Measurements from ENCODE around the gene CAPN10. TPM values are rescaled to one million over a fixed set of nuclear protein-coding genes. Genes with fewer than 3 reads are reported as not detected.

The CAPN10 gene
- polyA plus RNA-seq, 1 experiment: 5.6 TPM

GRCh38 chr2:240644859-240645301, 58.3 kb downstream of the CAPN10 start:
- TF ChIP-seq, protein P1, sequence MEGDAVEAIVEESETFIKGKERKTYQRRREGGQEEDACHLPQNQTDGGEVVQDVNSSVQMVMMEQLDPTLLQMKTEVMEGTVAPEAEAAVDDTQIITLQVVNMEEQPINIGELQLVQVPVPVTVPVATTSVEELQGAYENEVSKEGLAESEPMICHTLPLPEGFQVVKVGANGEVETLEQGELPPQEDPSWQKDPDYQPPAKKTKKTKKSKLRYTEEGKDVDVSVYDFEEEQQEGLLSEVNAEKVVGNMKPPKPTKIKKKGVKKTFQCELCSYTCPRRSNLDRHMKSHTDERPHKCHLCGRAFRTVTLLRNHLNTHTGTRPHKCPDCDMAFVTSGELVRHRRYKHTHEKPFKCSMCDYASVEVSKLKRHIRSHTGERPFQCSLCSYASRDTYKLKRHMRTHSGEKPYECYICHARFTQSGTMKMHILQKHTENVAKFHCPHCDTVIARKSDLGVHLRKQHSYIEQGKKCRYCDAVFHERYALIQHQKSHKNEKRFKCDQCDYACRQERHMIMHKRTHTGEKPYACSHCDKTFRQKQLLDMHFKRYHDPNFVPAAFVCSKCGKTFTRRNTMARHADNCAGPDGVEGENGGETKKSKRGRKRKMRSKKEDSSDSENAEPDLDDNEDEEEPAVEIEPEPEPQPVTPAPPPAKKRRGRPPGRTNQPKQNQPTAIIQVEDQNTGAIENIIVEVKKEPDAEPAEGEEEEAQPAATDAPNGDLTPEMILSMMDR (IDR thresholded peaks at IDR 0.05; ENCODE audit: low read depth, low read length): no peak

DNA sequence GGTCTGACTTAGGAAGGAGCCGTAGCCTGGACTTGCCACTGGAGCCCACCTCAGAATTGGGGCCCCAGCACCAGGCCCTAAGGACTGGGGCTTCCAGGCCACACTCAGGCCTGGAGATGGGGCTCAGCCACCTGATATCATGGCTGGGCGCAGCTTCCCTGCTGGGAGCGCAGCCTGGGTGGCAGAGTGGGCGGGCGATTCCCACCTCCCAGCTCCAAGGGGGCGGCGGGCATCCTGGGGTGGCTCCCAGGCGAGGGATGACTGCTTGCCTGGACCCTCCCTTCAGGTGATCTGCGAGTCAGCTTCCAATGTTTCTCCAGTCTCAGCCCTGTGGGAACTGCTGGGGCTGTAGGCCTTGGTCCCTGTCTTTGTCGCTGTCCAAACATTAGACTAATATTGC, 58.8 kb downstream of the CAPN10 start:
- TF ChIP-seq, protein P1 (IDR thresholded peaks at IDR 0.05; ENCODE audit: low read depth, low read length): no peak
- Histone ChIP-seq H3K9me3 (ENCODE audit: control insufficient read depth, insufficient read depth, low read length) (peaks cover 2% of the 10 kb centered on the region; the same call in 1 of the 2 replicates), H3K27me3 (ENCODE audit: control insufficient read depth, insufficient read depth, low read length) (peaks cover 39% of the 10 kb centered on the region), H3K27ac (ENCODE audit: low read depth, low read length) (no peak overlapping the region), H3K4me3 (ENCODE audit: low read depth, low read length) (no peak overlapping the region)
- ChIA-PET CTCF (no interaction called here), POLR2A (no interaction called here)
- DNase-seq (ENCODE audit: low read depth, low spot score): no peak

More at GRCh38 chr2:240644859-240645301, 58.3 kb downstream of the CAPN10 start:
- Histone ChIP-seq H3K27ac (ENCODE audit: low read depth, low read length) (no peak overlapping the region), H3K9me3 (ENCODE audit: control insufficient read depth, insufficient read depth, low read length) (peaks cover 2% of the 10 kb centered on the region; the same call in 1 of the 2 replicates), H3K27me3 (ENCODE audit: control insufficient read depth, insufficient read depth, low read length) (peaks cover 39% of the 10 kb centered on the region), H3K4me3 (ENCODE audit: low read depth, low read length) (no peak overlapping the region)
- no peak for DNase-seq (ENCODE audit: low read depth, low spot score)
- POLR2A ChIA-PET: no interaction called here
- CTCF ChIA-PET: no interaction called here

DNA sequence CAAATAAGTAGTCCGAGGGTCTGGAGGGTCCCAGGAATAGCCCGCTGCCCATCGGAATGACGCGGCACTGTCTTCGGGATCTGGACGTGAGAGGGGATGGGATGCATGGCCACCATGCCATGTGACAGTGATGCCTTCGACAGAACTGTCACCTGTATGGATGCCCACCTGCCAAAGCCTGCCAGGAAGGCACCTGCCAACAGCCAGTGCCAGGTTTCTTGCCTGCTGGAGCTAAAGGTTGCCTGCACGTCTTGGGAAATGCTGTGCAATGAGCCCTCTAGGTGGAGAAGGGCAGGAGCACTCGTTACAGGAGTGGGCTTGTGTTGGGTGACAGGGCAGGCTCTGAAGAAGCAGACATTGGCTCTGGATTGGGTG, 59.3 kb downstream of the CAPN10 start:
- Histone ChIP-seq H3K4me3 (ENCODE audit: low read depth, low read length) (no peak overlapping the region), H3K27ac (ENCODE audit: low read depth, low read length) (no peak overlapping the region), H3K27me3 (ENCODE audit: control insufficient read depth, insufficient read depth, low read length) (peaks cover 39% of the 10 kb centered on the region), H3K9me3 (ENCODE audit: control insufficient read depth, insufficient read depth, low read length) (peaks cover 2% of the 10 kb centered on the region; the same call in 1 of the 2 replicates)
- CTCF ChIA-PET: no interaction called here
- DNase-seq (ENCODE audit: low read depth, low spot score): no peak
- TF ChIP-seq, protein P1 (IDR thresholded peaks at IDR 0.05; ENCODE audit: low read depth, low read length): no peak
- POLR2A ChIA-PET: no interaction called here

DNA sequence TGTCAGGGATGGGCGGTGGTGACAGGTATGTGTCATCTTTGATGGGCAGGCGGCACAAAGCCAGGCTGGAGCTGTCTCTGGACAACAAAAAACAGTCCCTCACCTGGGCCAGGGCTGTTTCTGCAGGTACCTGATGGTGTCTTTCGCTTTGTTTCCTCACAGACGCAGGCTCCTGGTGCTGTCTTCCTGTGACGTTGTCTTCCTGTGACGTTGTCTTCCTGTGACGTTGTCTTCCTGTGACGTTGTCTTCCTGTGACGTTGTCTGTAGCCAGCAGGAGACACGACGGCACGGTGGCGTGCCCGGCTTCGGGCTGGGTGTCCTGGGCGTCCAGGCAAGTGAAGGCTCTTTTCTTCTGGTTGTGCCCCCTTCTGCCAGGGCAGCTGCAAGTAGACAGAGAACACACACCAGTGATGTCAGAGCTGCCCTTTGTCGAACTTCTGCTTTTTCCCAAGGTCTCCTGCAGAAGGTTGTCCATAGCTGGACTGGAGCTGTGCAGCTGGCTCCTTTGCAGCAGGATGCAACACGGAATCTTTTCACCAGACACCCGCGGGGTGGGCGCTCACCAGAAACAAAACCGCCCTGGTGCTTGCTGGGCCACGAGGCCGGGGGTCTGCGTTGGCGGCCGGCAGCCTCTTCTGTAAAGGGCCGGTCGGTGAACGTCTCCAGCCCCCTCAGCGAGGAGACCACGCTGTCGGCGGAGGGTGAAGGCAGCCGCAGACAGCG, 59.8 kb downstream of the CAPN10 start:
- Histone ChIP-seq H3K9me3 (ENCODE audit: control insufficient read depth, insufficient read depth, low read length) (no peaks in the 10 kb centered on the region; the same call in 1 of the 2 replicates), H3K27me3 (ENCODE audit: control insufficient read depth, insufficient read depth, low read length) (peaks cover 43% of the 10 kb centered on the region), H3K27ac (ENCODE audit: low read depth, low read length) (no peak overlapping the region), H3K4me3 (ENCODE audit: low read depth, low read length) (no peak overlapping the region)
- no peak for DNase-seq (ENCODE audit: low read depth, low spot score)
- POLR2A ChIA-PET: no interaction called here
- CTCF ChIA-PET: no interaction called here
- TF ChIP-seq, protein P1 (IDR thresholded peaks at IDR 0.05; ENCODE audit: low read depth, low read length): no peak

- Histone ChIP-seq H3K27me3 (ENCODE audit: control insufficient read depth, insufficient read depth, low read length) (peaks cover 50% of the 10 kb centered on the region), H3K4me3 (ENCODE audit: low read depth, low read length) (no peak overlapping the region), H3K27ac (ENCODE audit: low read depth, low read length) (no peak overlapping the region), H3K9me3 (ENCODE audit: control insufficient read depth, insufficient read depth, low read length) (no peaks in the 10 kb centered on the region; the same call in 1 of the 2 replicates)
- TF ChIP-seq, protein P1 (IDR thresholded peaks at IDR 0.05; ENCODE audit: low read depth, low read length): no peak
- POLR2A ChIA-PET: no interaction called here
- CTCF ChIA-PET: no interaction called here
- DNase-seq (ENCODE audit: low read depth, low spot score): no peak
Measured at GRCh38 chr2:240646900-240647502, 60.5 kb downstream of the CAPN10 start.

Measured in AG04450 (cell line).